Liver (tissue), 3 donors: ENCODE measurements around the gene DUSP8.

Source experiments
- ATF3 ChIP-seq: IDR thresholded peaks from 2 replicates; pipeline ENCODE4 v1.6.1; 2016; ENCODE audit warnings: antibody characterized with exemption
- CTCF ChIP-seq: fragments of 150-350 bp; IDR thresholded peaks from 2 replicates; pipeline ENCODE4 v1.5.1; 2017; ENCODE audit warnings: improper control_type of control experiment, low read depth, low read length; ENCODE audit not compliant: missing input control
- EGR1 ChIP-seq, 2 donors: IDR thresholded peaks; 2 replicates each; pipeline ENCODE4 v1.6.1; 2016 to 2018; ENCODE audit warnings: antibody characterized with exemption in 2 of 2, low read depth in 2 of 2
- GABPA ChIP-seq, 2 donors: IDR thresholded peaks in 1 of 2; conservative IDR thresholded peaks in 1 of 2; 2 replicates each; pipeline ENCODE4 v1.6.1; 2016; ENCODE audit warnings: antibody characterized with exemption in 2 of 2, mild to moderate bottlenecking in 1 of 2, moderate library complexity in 1 of 2
- JUND ChIP-seq, 2 donors: IDR thresholded peaks; 2 replicates each; pipeline ENCODE4 v1.6.1; 2016; ENCODE audit warnings: antibody characterized with exemption in 2 of 2
- MAX ChIP-seq: IDR thresholded peaks from 2 replicates; pipeline ENCODE4 v1.6.1; 2016; ENCODE audit warnings: antibody characterized with exemption
- RAD21 ChIP-seq, 2 donors: IDR thresholded peaks; 2 replicates each; pipeline ENCODE4 v1.6.1; 2016; ENCODE audit warnings: antibody characterized with exemption in 2 of 2, mild to moderate bottlenecking in 2 of 2
- REST ChIP-seq: IDR thresholded peaks from 2 replicates; pipeline ENCODE4 v1.6.1; 2016; ENCODE audit warnings: antibody characterized with exemption, mild to moderate bottlenecking
- RXRA ChIP-seq, 2 donors: IDR thresholded peaks; 2 replicates each; pipeline ENCODE4 v1.6.1; 2017 to 2018; ENCODE audit warnings: antibody characterized with exemption in 2 of 2, mild to moderate bottlenecking in 1 of 2
- SP1 ChIP-seq: IDR thresholded peaks from 2 replicates; pipeline ENCODE4 v1.6.1; 2018; ENCODE audit warnings: antibody characterized with exemption, mild to moderate bottlenecking
- TAF1 ChIP-seq: conservative IDR thresholded peaks from 2 replicates; pipeline ENCODE4 v1.6.1; 2016; ENCODE audit warnings: antibody characterized with exemption, mild to moderate bottlenecking
- YY1 ChIP-seq: IDR thresholded peaks from 2 replicates; pipeline ENCODE4 v1.6.1; 2016; ENCODE audit warnings: antibody characterized with exemption, mild to moderate bottlenecking
- ZBTB33 ChIP-seq: IDR thresholded peaks from 2 replicates; pipeline ENCODE4 v1.6.1; 2016; ENCODE audit warnings: antibody characterized with exemption
- donor health status: healthy.
- donor health status: healthy.

GRCh38 chr11:1554981-1555712, 16.9 kb downstream of the DUSP8 start:
- no peak for TF ChIP-seq CTCF
- TF ChIP-seq TAF1, result no peak
- no peak for TF ChIP-seq MAX
- TF ChIP-seq SP1, result no peak
- no peak for TF ChIP-seq GABPA (IDR thresholded peaks at IDR 0.05 in 1 of 2, conservative IDR thresholded peaks at IDR 0.05 in 1 of 2)
- TF ChIP-seq EGR1 (IDR thresholded peaks at IDR 0.05; ENCODE audit: low read depth in 2 of 2), result no peak
- no peak for TF ChIP-seq RAD21 (IDR thresholded peaks at IDR 0.05)
- TF ChIP-seq YY1, result no peak
- no peak for TF ChIP-seq REST
- no peak for TF ChIP-seq ZBTB33
- no peak for TF ChIP-seq JUND (IDR thresholded peaks at IDR 0.05)
- TF ChIP-seq RXRA (IDR thresholded peaks at IDR 0.05), result no peak
- TF ChIP-seq ATF3, result no peak
